Mesenchymal stem cell (in vitro differentiated cells and primary cell): Measurements from ENCODE around the gene CEND1.

ENCODE experiments used
- DNase-seq: peaks from one replicate; pipeline ENCODE4 v3.0.0-alpha.2; 2013
- H2AFZ ChIP-seq: one replicate; pipeline ENCODE4 v1.6.1; 2013; ENCODE audit warnings: low read depth, mild to moderate bottlenecking, control low read depth, inconsistent platforms, low read length, moderate library complexity
- H2AK5ac ChIP-seq: 2 replicates; pipeline ENCODE4 v1.6.1; 2013; ENCODE audit warnings: low read length, moderate library complexity, mild to moderate bottlenecking, inconsistent platforms; ENCODE audit not compliant: severe bottlenecking
- H2BK120ac ChIP-seq: one replicate; pipeline ENCODE4 v1.6.1; 2013; ENCODE audit warnings: low read depth, mild to moderate bottlenecking, inconsistent platforms, low read length, moderate library complexity
- H2BK12ac ChIP-seq, 2 experiments: one replicate each; pipeline ENCODE4 v1.6.1; 2013; ENCODE audit warnings: inconsistent platforms in 2 of 2, low read length in 2 of 2, mild to moderate bottlenecking in 2 of 2, moderate library complexity in 2 of 2, control low read depth in 1 of 2
- H2BK15ac ChIP-seq: one replicate; pipeline ENCODE4 v1.6.1; 2013; ENCODE audit warnings: mild to moderate bottlenecking, low read depth, inconsistent platforms; ENCODE audit not compliant: poor library complexity, severe bottlenecking
- H2BK5ac ChIP-seq: 2 replicates; pipeline ENCODE4 v1.6.1; 2013; ENCODE audit warnings: low read depth, mild to moderate bottlenecking, low read length, control low read depth, inconsistent platforms; ENCODE audit not compliant: poor library complexity, severe bottlenecking
- H3K14ac ChIP-seq, 2 experiments: one replicate each; pipeline ENCODE4 v1.6.1; 2013; ENCODE audit warnings: inconsistent platforms in 2 of 2, low read length in 2 of 2, control low read depth in 1 of 2, mild to moderate bottlenecking in 1 of 2, moderate library complexity in 1 of 2
- H3K18ac ChIP-seq, 2 experiments: one replicate each; pipeline ENCODE4 v1.6.1; 2013; ENCODE audit warnings: inconsistent platforms in 2 of 2, low read length in 2 of 2, control low read depth in 1 of 2, low read depth in 1 of 2, mild to moderate bottlenecking in 1 of 2
- H3K23ac ChIP-seq, 2 experiments: one replicate each; pipeline ENCODE4 v1.6.1; 2013; ENCODE audit warnings: inconsistent platforms in 2 of 2, low read length in 2 of 2, mild to moderate bottlenecking in 2 of 2, moderate library complexity in 2 of 2, control low read depth in 1 of 2
- H3K27ac ChIP-seq: 2 replicates; pipeline ENCODE4 v1.5.1; 2013; ENCODE audit warnings: mild to moderate bottlenecking, moderate library complexity, low read length, control low read depth, inconsistent platforms; ENCODE audit not compliant: poor library complexity, severe bottlenecking
- H3K27me3 ChIP-seq, 2 experiments: 2 replicates each; pipeline versions ENCODE4 v1.6.1 to v1.7.0; 2013; ENCODE audit warnings: low read length in 2 of 2, mild to moderate bottlenecking in 2 of 2, moderate library complexity in 2 of 2, control low read depth in 1 of 2, inconsistent platforms in 1 of 2; ENCODE audit not compliant: control insufficient read depth in 1 of 2, insufficient read depth in 1 of 2
- H3K36me3 ChIP-seq, 2 experiments: 2 replicates each; pipeline versions ENCODE4 v1.6.1 to v1.7.0; 2013; ENCODE audit warnings: low read length in 2 of 2, control low read depth in 1 of 2, inconsistent platforms in 1 of 2, low read depth in 1 of 2, mild to moderate bottlenecking in 1 of 2; ENCODE audit not compliant: insufficient read depth in 2 of 2, control insufficient read depth in 1 of 2
- H3K4ac ChIP-seq, 2 experiments: one replicate each; pipeline ENCODE4 v1.6.1; 2013; ENCODE audit warnings: inconsistent platforms in 2 of 2, low read length in 2 of 2, mild to moderate bottlenecking in 2 of 2, moderate library complexity in 2 of 2, control low read depth in 1 of 2, low read depth in 1 of 2
- H3K4me1 ChIP-seq: 2 replicates; pipeline ENCODE4 v1.6.1; 2013; ENCODE audit warnings: low read depth, low read length, control low read depth; ENCODE audit not compliant: control insufficient read depth, insufficient read depth
- H3K4me2 ChIP-seq: 2 replicates; pipeline ENCODE4 v1.6.1; 2013; ENCODE audit warnings: low read length, mild to moderate bottlenecking, inconsistent platforms; ENCODE audit not compliant: poor library complexity, severe bottlenecking
- H3K4me3 ChIP-seq, 2 experiments: 2 replicates each; pipeline versions ENCODE4 v1.5.1 to v1.7.0; 2013; ENCODE audit warnings: low read length in 2 of 2, mild to moderate bottlenecking in 2 of 2, control low read depth in 1 of 2, low read depth in 1 of 2; ENCODE audit not compliant: insufficient read depth in 1 of 2
- H3K79me1 ChIP-seq: replicated peaks from 2 replicates; pipeline ENCODE4 v1.6.1; 2013; ENCODE audit warnings: mild to moderate bottlenecking, control low read depth, low read length, inconsistent platforms; ENCODE audit not compliant: poor library complexity, severe bottlenecking
- H3K9ac ChIP-seq: 2 replicates; pipeline ENCODE4 v1.7.0; 2013; ENCODE audit warnings: mild to moderate bottlenecking, low read length, moderate library complexity
- H3K9me3 ChIP-seq: 2 replicates; pipeline ENCODE4 v1.7.0; 2013; ENCODE audit warnings: mild to moderate bottlenecking, low read length; ENCODE audit not compliant: control insufficient read depth
- H4K8ac ChIP-seq: one replicate; pipeline ENCODE4 v1.6.1; 2013; ENCODE audit warnings: inconsistent platforms, mild to moderate bottlenecking, low read length, moderate library complexity
- H4K91ac ChIP-seq: one replicate; pipeline ENCODE4 v1.6.1; 2013; ENCODE audit warnings: mild to moderate bottlenecking, low read length, inconsistent platforms
- WGBS: methylation state at CpG from one replicate; pipeline ENCODE4 v1.1.7; 2013; ENCODE audit warnings: mixed read lengths; 5-methylcytosine and 5-hydroxymethylcytosine counted together

The CEND1 gene

GRCh38 chr11:770642-771616, 19.0 kb downstream of the CEND1 start:
- Histone ChIP-seq H3K36me3 (peaks cover 62 to 73% of the 10 kb centered on the region in 2 experiments), H3K79me1 (peaks cover 33% of the 10 kb centered on the region), H2BK15ac (no peak overlapping the region), H3K4me1 (peaks cover 44% of the 10 kb centered on the region), H2BK12ac (no peak overlapping the region), H3K9me3 (no peaks in the 10 kb centered on the region), H3K14ac (no peak overlapping the region), H3K27ac (no peak overlapping the region), H3K9ac (no peak overlapping the region), H2AK5ac (peak overlapping the region; percentile 11), H3K4me3 (no peak overlapping the region), H2BK120ac (no peak overlapping the region), H3K27me3 (no peaks in the 10 kb centered on the region), H3K23ac (no peak overlapping the region), H2AFZ (no peak overlapping the region), H4K8ac (no peak overlapping the region), H3K4me2 (no peak overlapping the region), H2BK5ac (no peak overlapping the region), H3K4ac (no peak overlapping the region), H3K18ac (no peak overlapping the region), H4K91ac (peak overlapping the region; percentile 54)
- WGBS = 96% methylated on average over 32 of the region's 32 CpGs
- no peak for DNase-seq

- H3K23ac ChIP-seq = no peak overlapping the region
- H3K9ac ChIP-seq = no peak overlapping the region
- H2BK12ac ChIP-seq = no peak overlapping the region
- H3K14ac ChIP-seq = no peak overlapping the region
- H4K8ac ChIP-seq = no peak overlapping the region
- no peak overlapping the region for H3K4me3 ChIP-seq
- H3K27ac ChIP-seq = no peak overlapping the region
- peak overlapping the region; percentile 11 for H2AK5ac ChIP-seq
- H2BK5ac ChIP-seq = no peak overlapping the region
- no peak overlapping the region for H3K4ac ChIP-seq
- no peak overlapping the region for H3K18ac ChIP-seq
- H2BK15ac ChIP-seq = no peak overlapping the region
- no peak overlapping the region for H2AFZ ChIP-seq
- no peak for DNase-seq
- H3K36me3 ChIP-seq = peaks cover 66 to 79% of the 10 kb centered on the region in 2 experiments
- peaks cover 41% of the 10 kb centered on the region for H3K4me1 ChIP-seq
- WGBS = 98% methylated on average over 23 of the region's 23 CpGs
- H3K4me2 ChIP-seq = no peak overlapping the region
- H3K27me3 ChIP-seq = no peaks in the 10 kb centered on the region
- H3K9me3 ChIP-seq = no peaks in the 10 kb centered on the region
- H4K91ac ChIP-seq = no peak overlapping the region
- H3K79me1 ChIP-seq = peaks cover 33% of the 10 kb centered on the region
- no peak overlapping the region for H2BK120ac ChIP-seq
These were observed 19.8 kb downstream of the CEND1 start for GRCh38 chr11:769887-770641.

- Histone ChIP-seq H3K23ac (no peak overlapping the region), H3K27me3 (no peaks in the 10 kb centered on the region), H2BK5ac (peak overlapping the region; percentile 33), H2AFZ (no peak overlapping the region), H2BK12ac (no peak overlapping the region), H3K18ac (no peak overlapping the region), H2BK120ac (no peak overlapping the region), H3K4ac (peak overlapping the region in 1 of 2 experiments; percentile 24), H3K9ac (no peak overlapping the region), H3K36me3 (peaks cover 76 to 77% of the 10 kb centered on the region in 2 experiments), H2BK15ac (no peak overlapping the region), H3K14ac (no peak overlapping the region), H4K8ac (peak overlapping the region; percentile 61), H3K79me1 (peaks cover 35% of the 10 kb centered on the region), H2AK5ac (peak overlapping the region; percentile 49), H3K9me3 (no peaks in the 10 kb centered on the region), H3K4me1 (peaks cover 34% of the 10 kb centered on the region), H3K27ac (peak overlapping the region; percentile 82), H4K91ac (no peak overlapping the region), H3K4me2 (peak overlapping the region; percentile 24), H3K4me3 (no peak overlapping the region)
- 90% methylated on average over 10 of the region's 11 CpGs for WGBS
- DNase-seq = no peak
These were observed 22.7 kb downstream of the CEND1 start for GRCh38 chr11:767238-767637.

- peak overlapping the region; percentile 51 for H3K9ac ChIP-seq
- no peak overlapping the region for H2AFZ ChIP-seq
- H3K4me1 ChIP-seq = peaks cover 33% of the 10 kb centered on the region
- H3K23ac ChIP-seq = no peak overlapping the region
- H2BK5ac ChIP-seq = no peak overlapping the region
- H3K79me1 ChIP-seq = peaks cover 33% of the 10 kb centered on the region
- no peak for DNase-seq
- H3K9me3 ChIP-seq = no peaks in the 10 kb centered on the region
- H3K4me2 ChIP-seq = no peak overlapping the region
- H3K14ac ChIP-seq = no peak overlapping the region
- H2BK120ac ChIP-seq = no peak overlapping the region
- peak overlapping the region; percentile 66 for H2AK5ac ChIP-seq
- no peak overlapping the region for H3K18ac ChIP-seq
- 100% methylated on average over 2 of the region's 2 CpGs for WGBS
- H4K91ac ChIP-seq = no peak overlapping the region
- peak overlapping the region; percentile 36 for H3K27ac ChIP-seq
- peak overlapping the region in 1 of 2 experiments; percentile 15 for H2BK12ac ChIP-seq
- H3K4me3 ChIP-seq = no peak overlapping the region
- H3K36me3 ChIP-seq = peaks cover 75 to 76% of the 10 kb centered on the region in 2 experiments
- H3K27me3 ChIP-seq = no peaks in the 10 kb centered on the region
- no peak overlapping the region for H2BK15ac ChIP-seq
- H4K8ac ChIP-seq = no peak overlapping the region
- no peak overlapping the region for H3K4ac ChIP-seq
These were observed 23.0 kb downstream of the CEND1 start for GRCh38 chr11:766936-767210.
